Measurements from ENCODE around the gene CALML6. TPM values are rescaled to one million over a fixed set of nuclear protein-coding genes. Genes with fewer than 3 reads are reported as not detected.
A peak's percentile ranks its signal among the peaks of the same experiment; 100 is the strongest.

Gene CALML6, protein sequence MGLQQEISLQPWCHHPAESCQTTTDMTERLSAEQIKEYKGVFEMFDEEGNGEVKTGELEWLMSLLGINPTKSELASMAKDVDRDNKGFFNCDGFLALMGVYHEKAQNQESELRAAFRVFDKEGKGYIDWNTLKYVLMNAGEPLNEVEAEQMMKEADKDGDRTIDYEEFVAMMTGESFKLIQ
- total RNA-seq, result 1 to 10 TPM in 2 of 4 donors, not detected in 2; 4.8 to 7.0 TPM

DNA sequence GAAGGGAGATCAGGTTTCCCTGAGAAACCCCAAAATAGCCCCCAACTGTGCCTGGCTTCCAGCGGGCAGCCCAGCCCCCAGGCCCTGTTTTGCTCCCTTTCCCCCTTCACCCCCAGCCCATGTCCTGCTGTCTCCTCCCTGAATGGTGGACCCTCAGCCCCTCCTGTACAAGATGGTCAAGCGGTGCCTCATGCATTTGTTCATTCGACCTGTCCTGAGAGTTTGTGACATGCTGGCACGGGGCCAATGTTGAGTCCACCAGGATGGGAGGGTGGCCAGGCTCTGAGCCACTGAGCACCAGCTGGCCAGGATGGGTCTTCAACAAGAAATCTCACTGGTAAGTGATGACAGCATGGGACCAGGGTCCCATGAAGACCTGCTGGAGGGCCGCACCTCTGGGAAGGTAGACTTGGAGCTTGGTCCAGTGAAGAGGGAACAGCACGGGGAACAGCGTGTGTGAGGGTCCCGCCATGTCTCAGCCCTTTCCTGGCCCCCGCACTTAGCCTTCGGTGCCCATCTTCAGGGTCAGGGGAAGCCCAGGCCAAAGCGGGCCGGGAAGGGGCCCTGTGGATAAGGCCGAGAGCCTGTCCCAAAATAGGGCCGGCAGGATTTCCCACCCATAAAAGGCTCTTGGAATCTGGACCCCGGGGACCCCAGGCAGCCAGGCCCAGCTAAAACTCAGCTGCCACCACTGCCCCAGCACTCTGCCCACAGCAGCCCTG lies at the start of gene CALML6:
CALML6 (plus strand) TSS at position 290 of the 722 bp plus-strand sequence; CDS start at position 311, 21 bp downstream.
- in situ Hi-C loops (cut with MboI; ENCODE audit: low sequenced_read_pairs in 4 of 4), result no loop called here
- peak within 1 kb of the TSS; percentile 80 to 98 (median 93) for H3K27ac ChIP-seq

DNA sequence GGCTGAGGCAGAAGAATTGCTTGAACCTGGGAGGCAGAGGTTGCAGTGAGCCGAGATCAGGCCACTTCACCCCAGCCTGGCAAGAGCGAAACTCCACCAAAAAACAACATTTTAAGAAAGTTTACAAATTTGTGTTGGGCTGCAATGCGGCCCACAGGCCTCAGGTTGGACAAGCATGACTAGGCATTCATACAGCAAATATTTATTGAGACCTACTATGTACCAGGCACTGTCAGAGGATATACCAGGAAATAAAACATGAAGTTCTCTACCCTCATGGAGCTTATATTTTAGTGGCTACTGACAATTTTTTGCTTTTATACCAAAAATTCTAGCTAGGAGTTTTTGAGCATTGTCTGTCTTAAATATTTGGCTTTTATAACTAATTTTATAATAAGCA lies 47.9 kb upstream of the CALML6 start:
- peaks cover 39 to 44% of the 10 kb centered on the region in 2 donors for H3K4me1 ChIP-seq

More for the DNA sequence above, at the start of gene CALML6:
- DNase-seq, result no peak
- TF ChIP-seq, protein P1, sequence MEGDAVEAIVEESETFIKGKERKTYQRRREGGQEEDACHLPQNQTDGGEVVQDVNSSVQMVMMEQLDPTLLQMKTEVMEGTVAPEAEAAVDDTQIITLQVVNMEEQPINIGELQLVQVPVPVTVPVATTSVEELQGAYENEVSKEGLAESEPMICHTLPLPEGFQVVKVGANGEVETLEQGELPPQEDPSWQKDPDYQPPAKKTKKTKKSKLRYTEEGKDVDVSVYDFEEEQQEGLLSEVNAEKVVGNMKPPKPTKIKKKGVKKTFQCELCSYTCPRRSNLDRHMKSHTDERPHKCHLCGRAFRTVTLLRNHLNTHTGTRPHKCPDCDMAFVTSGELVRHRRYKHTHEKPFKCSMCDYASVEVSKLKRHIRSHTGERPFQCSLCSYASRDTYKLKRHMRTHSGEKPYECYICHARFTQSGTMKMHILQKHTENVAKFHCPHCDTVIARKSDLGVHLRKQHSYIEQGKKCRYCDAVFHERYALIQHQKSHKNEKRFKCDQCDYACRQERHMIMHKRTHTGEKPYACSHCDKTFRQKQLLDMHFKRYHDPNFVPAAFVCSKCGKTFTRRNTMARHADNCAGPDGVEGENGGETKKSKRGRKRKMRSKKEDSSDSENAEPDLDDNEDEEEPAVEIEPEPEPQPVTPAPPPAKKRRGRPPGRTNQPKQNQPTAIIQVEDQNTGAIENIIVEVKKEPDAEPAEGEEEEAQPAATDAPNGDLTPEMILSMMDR (IDR thresholded peaks at IDR 0.05 in 4 of 5, conservative IDR thresholded peaks at IDR 0.05 in 1 of 5), result no peak
- TF ChIP-seq POLR2A (IDR thresholded peaks at IDR 0.05), result no peak
- intact Hi-C loops (cut with DNase I; ENCODE audit: low total_unique reads), result loop anchor here (5.0 to 10.0 kb wide), 2 partner anchors 280 to 1987 kb away; partner anchors contain the start of genes C1orf174 and FAAP20
- no peak for ATAC-seq
- no peaks in the 10 kb centered on the region for H3K27me3 ChIP-seq
- H3K4me1 ChIP-seq, result peaks cover 31 to 53% of the 10 kb centered on the region in 2 donors
- no peak within 1 kb of the TSS for H3K4me3 ChIP-seq
- no peaks in the 10 kb centered on the region for H3K9me3 ChIP-seq
- H3K36me3 ChIP-seq, result no peaks in the 10 kb centered on the region

DNA sequence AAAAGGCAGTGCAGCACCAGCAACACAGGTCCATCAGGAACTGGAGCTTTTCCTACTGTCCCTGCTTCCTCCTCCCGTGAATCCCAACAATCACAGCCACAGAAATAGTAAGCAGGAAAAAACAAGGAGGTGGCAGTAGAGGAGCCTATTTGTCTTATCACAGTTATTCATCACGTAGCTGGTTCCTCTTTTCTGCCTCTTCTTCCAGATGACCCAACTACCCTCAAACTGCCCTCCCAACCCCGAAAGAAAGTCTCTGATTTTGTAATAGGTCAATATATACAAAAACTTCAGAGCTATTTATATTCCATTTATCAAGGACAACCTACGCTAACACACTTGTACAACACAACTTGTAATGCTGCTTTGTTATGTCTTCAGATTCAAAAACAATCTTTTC lies 45.6 kb upstream of the CALML6 start:
- Histone ChIP-seq H3K27ac (no peak overlapping the region), H3K27me3 (no peaks in the 10 kb centered on the region), H3K9me3 (no peaks in the 10 kb centered on the region), H3K4me3 (no peak overlapping the region), H3K36me3 (no peaks in the 10 kb centered on the region), H3K4me1 (peaks cover 42 to 53% of the 10 kb centered on the region in 2 donors)
- in situ Hi-C loops (cut with MboI; ENCODE audit: low sequenced_read_pairs in 4 of 4) (no loop called here), intact Hi-C loops (cut with DNase I; ENCODE audit: low total_unique reads) (no loop called here)
- TF ChIP-seq, protein P1 (IDR thresholded peaks at IDR 0.05 in 4 of 5, conservative IDR thresholded peaks at IDR 0.05 in 1 of 5), result no peak
- TF ChIP-seq POLR2A (IDR thresholded peaks at IDR 0.05), result no peak
- no peak for DNase-seq
- no peak for ATAC-seq

More for the DNA sequence above, 47.9 kb upstream of the CALML6 start:
- no peaks in the 10 kb centered on the region for H3K36me3 ChIP-seq
- H3K9me3 ChIP-seq, result no peaks in the 10 kb centered on the region
- no peak overlapping the region for H3K27ac ChIP-seq
- no peaks in the 10 kb centered on the region for H3K27me3 ChIP-seq
- no peak for TF ChIP-seq POLR2A (IDR thresholded peaks at IDR 0.05)
- TF ChIP-seq, protein P1 (IDR thresholded peaks at IDR 0.05 in 4 of 5, conservative IDR thresholded peaks at IDR 0.05 in 1 of 5), result no peak
- in situ Hi-C loops (cut with MboI; ENCODE audit: low sequenced_read_pairs in 4 of 4), result no loop called here
- ATAC-seq (no peak), DNase-seq (no peak)
- intact Hi-C loops (cut with DNase I; ENCODE audit: low total_unique reads), result no loop called here
- no peak overlapping the region for H3K4me3 ChIP-seq

DNA sequence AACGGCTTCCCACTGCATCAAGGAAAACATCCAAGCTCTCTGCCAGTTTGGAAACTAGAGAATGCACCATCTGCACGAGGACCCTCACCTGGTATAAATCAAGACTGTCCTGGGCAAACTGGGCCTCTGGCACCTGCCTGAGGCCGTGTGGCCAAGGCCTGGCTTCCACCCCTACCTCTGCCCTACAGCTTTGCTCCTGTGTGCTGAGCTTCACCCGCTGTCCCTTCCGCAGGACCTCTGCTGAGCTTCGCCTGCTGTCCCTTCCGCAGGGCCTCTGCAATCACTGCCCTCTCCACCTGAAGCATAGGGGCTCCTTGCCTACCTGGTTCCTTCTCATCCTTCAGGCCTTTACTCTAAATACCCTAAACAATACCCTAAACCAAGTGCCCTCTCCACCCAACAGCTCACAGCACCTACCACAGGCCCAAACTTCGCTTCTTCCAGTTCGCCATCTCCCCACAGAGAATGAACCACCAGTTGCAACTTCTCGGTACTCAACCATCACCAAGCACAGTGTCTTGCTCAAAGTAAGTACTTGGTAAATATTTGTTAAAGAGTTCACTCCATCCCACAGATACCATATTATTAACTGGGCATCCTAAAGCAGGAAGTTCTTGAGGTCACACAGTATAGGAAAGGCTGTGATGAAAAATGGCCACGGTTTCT lies 42.6 kb upstream of the CALML6 start:
- Histone ChIP-seq H3K36me3 (no peaks in the 10 kb centered on the region), H3K4me3 (no peak overlapping the region), H3K4me1 (peaks cover 41 to 52% of the 10 kb centered on the region in 2 donors), H3K27me3 (no peaks in the 10 kb centered on the region), H3K9me3 (no peaks in the 10 kb centered on the region), H3K27ac (peak overlapping the region in 2 of 4 donors; percentile 40 to 56)
- no peak for DNase-seq
- TF ChIP-seq, protein P1 (IDR thresholded peaks at IDR 0.05 in 4 of 5, conservative IDR thresholded peaks at IDR 0.05 in 1 of 5), result no peak
- TF ChIP-seq POLR2A (IDR thresholded peaks at IDR 0.05), result no peak
- in situ Hi-C loops (cut with MboI; ENCODE audit: low sequenced_read_pairs in 4 of 4) (no loop called here), intact Hi-C loops (cut with DNase I; ENCODE audit: low total_unique reads) (no loop called here)
- ATAC-seq, result no peak

All from gastrocnemius medialis (tissue), 4 donors.